HepG2 (cell line): ENCODE results near the gene HPD. TPM values are rescaled to one million over a fixed set of nuclear protein-coding genes. Genes with fewer than 3 reads are reported as not detected.

Experiments used
- ASH2L ChIP-seq: fragments of 300-600, 200-600 bp; sonication (generic); IDR thresholded peaks from 2 replicates; pipeline ENCODE4 v1.7.0; 2017; ENCODE audit warnings: low read depth, mild to moderate bottlenecking, moderate library complexity, mixed read lengths, low read length; ENCODE audit not compliant: insufficient read length
- HNRNPL ChIP-seq: fragments of 200-400 bp; formaldehyde crosslinking; IDR thresholded peaks from 2 replicates; pipeline ENCODE4 v1.6.1; 2017; ENCODE audit warnings: mild to moderate bottlenecking, low read depth, low read length
- HOXA5 ChIP-seq: sonication (generic); formaldehyde crosslinking; IDR thresholded peaks from 2 replicates; pipeline ENCODE4 v1.4.0; 2020; ENCODE audit warnings: missing genetic modification reagents
- IRX3 ChIP-seq: sonication (generic); formaldehyde crosslinking; IDR thresholded peaks from 2 replicates; pipeline ENCODE4 v1.8.1; 2023; ENCODE audit warnings: mild to moderate bottlenecking, low read depth, missing genetic modification reagents, borderline replicate concordance
- KLF11 ChIP-seq: IDR thresholded peaks from 2 replicates; pipeline ENCODE4 v1.6.1; 2016; ENCODE audit warnings: missing compliant biosample characterization
- POLR2G ChIP-seq: fragments of 200-400 bp; formaldehyde crosslinking; IDR thresholded peaks from 2 replicates; pipeline ENCODE4 v1.6.1; 2018; ENCODE audit warnings: mild to moderate bottlenecking, low read depth, low read length, moderate library complexity
- RXRB ChIP-seq: IDR thresholded peaks from 2 replicates; pipeline ENCODE4 v1.6.1; 2016; ENCODE audit warnings: borderline replicate concordance, missing genetic modification reagents, missing compliant biosample characterization
- SALL1 ChIP-seq: sonication (generic); formaldehyde crosslinking; IDR thresholded peaks from 2 replicates; pipeline ENCODE4 v1.8.0; 2022; ENCODE audit warnings: mild to moderate bottlenecking, missing genetic modification reagents
- TBX2 ChIP-seq: sonication (generic); formaldehyde crosslinking; IDR thresholded peaks from 2 replicates; pipeline ENCODE4 v1.5.0; 2020; ENCODE audit warnings: missing genetic modification reagents, mild to moderate bottlenecking, borderline replicate concordance
- THAP11 ChIP-seq: IDR thresholded peaks from 2 replicates; pipeline ENCODE4 v1.6.1; 2016; ENCODE audit warnings: missing biosample characterization, missing genetic modification reagents
- ZNF607 ChIP-seq: sonication (generic); formaldehyde crosslinking; IDR thresholded peaks from 2 replicates; pipeline ENCODE4 v1.5.1; 2020; ENCODE audit warnings: missing genetic modification reagents, mild to moderate bottlenecking, borderline replicate concordance
- ZNF792 ChIP-seq: IDR thresholded peaks from 2 replicates; pipeline ENCODE4 v1.6.1; 2016
- ZSCAN22 ChIP-seq: sonication (generic); formaldehyde crosslinking; IDR thresholded peaks from 2 replicates; pipeline ENCODE4 v1.4.0; 2020; ENCODE audit warnings: mild to moderate bottlenecking, missing genetic modification reagents
- polyA plus RNA-seq, 8 experiments: library from polyadenylated mRNA; depleted of rRNA in 3 of 8; stranded (reverse) in 7 of 8; unstranded in 1 of 8; fragments of >200 nt; fragmentation: Illumina TruSeq in 4 of 8; extraction: Trizol in 4 of 8; gene quantifications; 2 replicates each; pipeline versions ENCODE4 v1.2.1 to v1.2.3, GENCODE V29; 2011 to 2016; ENCODE audit warnings: low read depth in 4 of 8, missing spikeins in 1 of 8, mixed read lengths in 1 of 8; ENCODE audit not compliant: insufficient read depth in 1 of 8
- total RNA-seq, 5 experiments: library from RNA; depleted of rRNA; stranded (reverse); fragments of >200 nt; fragmentation: Illumina TruSeq; extraction: Trizol; gene quantifications; 2 replicates each; pipeline ENCODE4 v1.2.3, GENCODE V29; 2016; ENCODE audit warnings: low read depth in 1 of 5
- TF ChIP-seq, protein P1 (sequence below): IDR thresholded peaks from 2 replicates; pipeline ENCODE4 v1.6.1; 2018; ENCODE audit warnings: missing genetic modification reagents, mild to moderate bottlenecking, missing compliant biosample characterization
- TF ChIP-seq, protein P2 (sequence below): sonication (generic); formaldehyde crosslinking; conservative IDR thresholded peaks from 2 replicates; pipeline ENCODE4 v1.4.0; 2020; ENCODE audit warnings: mild to moderate bottlenecking, missing genetic modification reagents, moderate library complexity
- TF ChIP-seq, protein P3 (sequence below): sonication (generic); formaldehyde crosslinking; IDR thresholded peaks from 2 replicates; pipeline ENCODE4 v1.5.0; 2020; ENCODE audit warnings: mild to moderate bottlenecking, missing genetic modification reagents, borderline replicate concordance
- TF ChIP-seq, protein P4 (sequence below): sonication (generic); formaldehyde crosslinking; IDR thresholded peaks from 2 replicates; pipeline ENCODE4 v1.5.0; 2020; ENCODE audit warnings: mild to moderate bottlenecking, missing genetic modification reagents

The HPD gene
- total and polyA plus RNA-seq, 2 of the 13 experiments (the other 11 are each of a cell fraction or from before 2014, with no cell fraction given) = 120 to 195 TPM

DNA sequence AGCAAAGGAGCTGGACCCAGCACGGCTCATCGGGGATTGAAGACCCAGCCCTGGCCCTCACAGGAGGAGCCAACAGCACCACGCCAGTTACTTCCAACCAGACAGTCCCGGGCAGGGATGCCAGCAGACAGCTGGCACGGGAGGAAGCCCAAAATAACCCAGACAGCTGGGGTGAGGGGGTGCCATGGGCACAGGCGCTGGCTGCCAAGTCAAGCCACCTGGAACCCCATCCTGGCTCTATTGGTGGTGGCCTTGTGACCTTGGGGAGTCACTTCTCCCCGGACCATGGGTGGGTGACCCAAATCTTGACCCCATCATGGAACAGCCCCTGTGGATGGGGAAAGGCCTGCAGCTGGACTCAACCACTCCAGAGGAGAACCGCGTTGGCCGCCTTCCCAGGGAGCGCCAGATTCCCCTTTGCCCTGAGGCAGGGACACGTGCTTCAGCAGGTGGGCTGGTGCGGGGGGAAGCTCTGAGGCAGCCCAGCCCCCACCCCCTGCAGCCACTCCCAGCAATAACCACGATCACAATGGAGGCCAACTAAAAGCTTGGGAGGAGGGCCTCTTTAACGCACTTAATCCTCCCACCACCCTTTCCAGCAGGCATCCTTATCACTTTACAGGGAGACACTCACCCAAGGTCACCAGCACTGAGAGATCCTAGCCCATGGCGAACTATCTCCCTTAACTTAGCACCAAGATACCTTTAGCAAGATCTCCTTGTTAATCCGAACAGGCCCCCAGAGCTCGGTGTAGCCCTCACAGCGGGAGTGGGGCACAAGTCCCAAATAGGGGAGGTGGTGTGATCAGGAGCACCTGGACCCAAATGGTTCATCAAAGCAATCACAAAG is 60.5 kb downstream of the HPD start (continued):
- TF ChIP-seq, protein P1, sequence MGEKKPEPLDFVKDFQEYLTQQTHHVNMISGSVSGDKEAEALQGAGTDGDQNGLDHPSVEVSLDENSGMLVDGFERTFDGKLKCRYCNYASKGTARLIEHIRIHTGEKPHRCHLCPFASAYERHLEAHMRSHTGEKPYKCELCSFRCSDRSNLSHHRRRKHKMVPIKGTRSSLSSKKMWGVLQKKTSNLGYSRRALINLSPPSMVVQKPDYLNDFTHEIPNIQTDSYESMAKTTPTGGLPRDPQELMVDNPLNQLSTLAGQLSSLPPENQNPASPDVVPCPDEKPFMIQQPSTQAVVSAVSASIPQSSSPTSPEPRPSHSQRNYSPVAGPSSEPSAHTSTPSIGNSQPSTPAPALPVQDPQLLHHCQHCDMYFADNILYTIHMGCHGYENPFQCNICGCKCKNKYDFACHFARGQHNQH (CRISPR knock-in tag) = 0 out of 2 replicates have a peak, but pooled peaks have one; percentile 18
- TF ChIP-seq, protein P2, sequence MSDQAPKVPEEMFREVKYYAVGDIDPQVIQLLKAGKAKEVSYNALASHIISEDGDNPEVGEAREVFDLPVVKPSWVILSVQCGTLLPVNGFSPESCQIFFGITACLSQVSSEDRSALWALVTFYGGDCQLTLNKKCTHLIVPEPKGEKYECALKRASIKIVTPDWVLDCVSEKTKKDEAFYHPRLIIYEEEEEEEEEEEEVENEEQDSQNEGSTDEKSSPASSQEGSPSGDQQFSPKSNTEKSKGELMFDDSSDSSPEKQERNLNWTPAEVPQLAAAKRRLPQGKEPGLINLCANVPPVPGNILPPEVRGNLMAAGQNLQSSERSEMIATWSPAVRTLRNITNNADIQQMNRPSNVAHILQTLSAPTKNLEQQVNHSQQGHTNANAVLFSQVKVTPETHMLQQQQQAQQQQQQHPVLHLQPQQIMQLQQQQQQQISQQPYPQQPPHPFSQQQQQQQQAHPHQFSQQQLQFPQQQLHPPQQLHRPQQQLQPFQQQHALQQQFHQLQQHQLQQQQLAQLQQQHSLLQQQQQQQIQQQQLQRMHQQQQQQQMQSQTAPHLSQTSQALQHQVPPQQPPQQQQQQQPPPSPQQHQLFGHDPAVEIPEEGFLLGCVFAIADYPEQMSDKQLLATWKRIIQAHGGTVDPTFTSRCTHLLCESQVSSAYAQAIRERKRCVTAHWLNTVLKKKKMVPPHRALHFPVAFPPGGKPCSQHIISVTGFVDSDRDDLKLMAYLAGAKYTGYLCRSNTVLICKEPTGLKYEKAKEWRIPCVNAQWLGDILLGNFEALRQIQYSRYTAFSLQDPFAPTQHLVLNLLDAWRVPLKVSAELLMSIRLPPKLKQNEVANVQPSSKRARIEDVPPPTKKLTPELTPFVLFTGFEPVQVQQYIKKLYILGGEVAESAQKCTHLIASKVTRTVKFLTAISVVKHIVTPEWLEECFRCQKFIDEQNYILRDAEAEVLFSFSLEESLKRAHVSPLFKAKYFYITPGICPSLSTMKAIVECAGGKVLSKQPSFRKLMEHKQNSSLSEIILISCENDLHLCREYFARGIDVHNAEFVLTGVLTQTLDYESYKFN (CRISPR knock-in tag) = peak; percentile 45
- TF ChIP-seq TBX2 (CRISPR knock-in tag) = 0 out of 2 replicates have a peak, but pooled peaks have one; percentile 33
- peak; percentile 22 for TF ChIP-seq POLR2G
- 0 out of 2 replicates have a peak, but pooled peaks have one; percentile 19 for TF ChIP-seq THAP11 (CRISPR knock-in tag)
- peak; percentile 74 for TF ChIP-seq RXRB
- TF ChIP-seq ZNF792 (CRISPR knock-in tag) = 0 out of 2 replicates have a peak, but pooled peaks have one; percentile 38
- no peak for TF ChIP-seq IRX3 (CRISPR knock-in tag)
- TF ChIP-seq, protein P3, sequence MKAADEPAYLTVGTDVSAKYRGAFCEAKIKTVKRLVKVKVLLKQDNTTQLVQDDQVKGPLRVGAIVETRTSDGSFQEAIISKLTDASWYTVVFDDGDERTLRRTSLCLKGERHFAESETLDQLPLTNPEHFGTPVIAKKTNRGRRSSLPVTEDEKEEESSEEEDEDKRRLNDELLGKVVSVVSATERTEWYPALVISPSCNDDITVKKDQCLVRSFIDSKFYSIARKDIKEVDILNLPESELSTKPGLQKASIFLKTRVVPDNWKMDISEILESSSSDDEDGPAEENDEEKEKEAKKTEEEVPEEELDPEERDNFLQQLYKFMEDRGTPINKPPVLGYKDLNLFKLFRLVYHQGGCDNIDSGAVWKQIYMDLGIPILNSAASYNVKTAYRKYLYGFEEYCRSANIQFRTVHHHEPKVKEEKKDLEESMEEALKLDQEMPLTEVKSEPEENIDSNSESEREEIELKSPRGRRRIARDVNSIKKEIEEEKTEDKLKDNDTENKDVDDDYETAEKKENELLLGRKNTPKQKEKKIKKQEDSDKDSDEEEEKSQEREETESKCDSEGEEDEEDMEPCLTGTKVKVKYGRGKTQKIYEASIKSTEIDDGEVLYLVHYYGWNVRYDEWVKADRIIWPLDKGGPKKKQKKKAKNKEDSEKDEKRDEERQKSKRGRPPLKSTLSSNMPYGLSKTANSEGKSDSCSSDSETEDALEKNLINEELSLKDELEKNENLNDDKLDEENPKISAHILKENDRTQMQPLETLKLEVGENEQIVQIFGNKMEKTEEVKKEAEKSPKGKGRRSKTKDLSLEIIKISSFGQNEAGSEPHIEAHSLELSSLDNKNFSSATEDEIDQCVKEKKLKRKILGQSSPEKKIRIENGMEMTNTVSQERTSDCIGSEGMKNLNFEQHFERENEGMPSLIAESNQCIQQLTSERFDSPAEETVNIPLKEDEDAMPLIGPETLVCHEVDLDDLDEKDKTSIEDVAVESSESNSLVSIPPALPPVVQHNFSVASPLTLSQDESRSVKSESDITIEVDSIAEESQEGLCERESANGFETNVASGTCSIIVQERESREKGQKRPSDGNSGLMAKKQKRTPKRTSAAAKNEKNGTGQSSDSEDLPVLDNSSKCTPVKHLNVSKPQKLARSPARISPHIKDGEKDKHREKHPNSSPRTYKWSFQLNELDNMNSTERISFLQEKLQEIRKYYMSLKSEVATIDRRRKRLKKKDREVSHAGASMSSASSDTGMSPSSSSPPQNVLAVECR (CRISPR knock-in tag) = peak; percentile 72
- TF ChIP-seq KLF11 (CRISPR knock-in tag) = no peak
- TF ChIP-seq HOXA5 (CRISPR knock-in tag) = 0 out of 2 replicates have a peak, but pooled peaks have one; percentile 20
- no peak for TF ChIP-seq ZSCAN22 (CRISPR knock-in tag)
- TF ChIP-seq ASH2L = peak; percentile 8
- TF ChIP-seq SALL1 = peak; percentile 34; the same call in 1 of the 2 replicates
- TF ChIP-seq HNRNPL = peak; percentile 89
- TF ChIP-seq, protein P4, sequence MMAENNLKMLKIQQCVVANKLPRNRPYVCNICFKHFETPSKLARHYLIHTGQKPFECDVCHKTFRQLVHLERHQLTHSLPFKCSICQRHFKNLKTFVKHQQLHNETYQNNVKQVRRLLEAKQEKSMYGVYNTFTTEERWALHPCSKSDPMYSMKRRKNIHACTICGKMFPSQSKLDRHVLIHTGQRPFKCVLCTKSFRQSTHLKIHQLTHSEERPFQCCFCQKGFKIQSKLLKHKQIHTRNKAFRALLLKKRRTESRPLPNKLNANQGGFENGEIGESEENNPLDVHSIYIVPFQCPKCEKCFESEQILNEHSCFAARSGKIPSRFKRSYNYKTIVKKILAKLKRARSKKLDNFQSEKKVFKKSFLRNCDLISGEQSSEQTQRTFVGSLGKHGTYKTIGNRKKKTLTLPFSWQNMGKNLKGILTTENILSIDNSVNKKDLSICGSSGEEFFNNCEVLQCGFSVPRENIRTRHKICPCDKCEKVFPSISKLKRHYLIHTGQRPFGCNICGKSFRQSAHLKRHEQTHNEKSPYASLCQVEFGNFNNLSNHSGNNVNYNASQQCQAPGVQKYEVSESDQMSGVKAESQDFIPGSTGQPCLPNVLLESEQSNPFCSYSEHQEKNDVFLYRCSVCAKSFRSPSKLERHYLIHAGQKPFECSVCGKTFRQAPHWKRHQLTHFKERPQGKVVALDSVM = no peak
- no peak; the same call in 1 of the 2 replicates for TF ChIP-seq ZNF607
